ENCODE data around the gene LAMA3.

GRCh38 chr18:23682045-23682444 lies 7.2 kb upstream of the LAMA3 start:
- no peak for TF ChIP-seq CTCF (conservative IDR thresholded peaks at IDR 0.05; ENCODE audit: low read length)
- TF ChIP-seq EZH2phosphoT487 (IDR thresholded peaks at IDR 0.05; ENCODE audit: borderline replicate concordance) = no peak

Data from Loucy (cell line).